HG02588 (cell line): ENCODE measurements around the gene SLC22A2.

Source experiments
- ATAC-seq: cut with Tn5 transposase; IDR thresholded peaks from one replicate; pipeline ENCODE4 v1.9.1; 2021; ENCODE audit warnings: mild to moderate bottlenecking, moderate library complexity; ENCODE audit not compliant: unreplicated experiment

Gene SLC22A2

DNA sequence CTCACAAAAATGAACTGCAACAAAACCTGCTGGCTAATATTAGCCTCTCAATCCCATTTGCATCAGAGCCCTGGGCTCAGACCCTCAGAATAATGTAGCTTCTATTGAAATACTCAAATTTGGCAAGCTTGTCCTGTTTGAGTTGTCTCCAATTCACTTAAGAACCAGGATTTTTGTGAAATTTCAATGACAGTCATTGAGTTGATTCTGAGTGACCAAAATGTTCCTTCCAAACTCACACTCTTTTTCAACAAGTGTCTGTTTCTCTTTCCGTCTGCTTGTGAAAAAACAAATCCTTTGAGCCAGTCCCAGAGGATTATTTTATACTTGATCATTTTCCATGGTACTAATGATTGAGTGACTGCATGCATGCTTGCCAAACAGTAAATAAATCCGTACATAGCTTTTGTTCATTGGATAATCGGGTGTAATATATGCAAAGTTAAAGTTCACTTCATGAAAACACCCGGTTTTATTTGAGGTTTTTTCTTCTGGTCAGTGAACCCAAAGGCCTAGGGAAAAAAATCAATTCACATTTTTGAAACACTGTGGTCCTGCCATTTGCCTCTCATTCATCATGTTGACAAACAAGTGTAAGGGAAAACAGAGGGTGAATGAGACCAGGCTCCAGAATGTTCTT lies 16.4 kb upstream of the SLC22A2 start:
- ATAC-seq, result no peak

DNA sequence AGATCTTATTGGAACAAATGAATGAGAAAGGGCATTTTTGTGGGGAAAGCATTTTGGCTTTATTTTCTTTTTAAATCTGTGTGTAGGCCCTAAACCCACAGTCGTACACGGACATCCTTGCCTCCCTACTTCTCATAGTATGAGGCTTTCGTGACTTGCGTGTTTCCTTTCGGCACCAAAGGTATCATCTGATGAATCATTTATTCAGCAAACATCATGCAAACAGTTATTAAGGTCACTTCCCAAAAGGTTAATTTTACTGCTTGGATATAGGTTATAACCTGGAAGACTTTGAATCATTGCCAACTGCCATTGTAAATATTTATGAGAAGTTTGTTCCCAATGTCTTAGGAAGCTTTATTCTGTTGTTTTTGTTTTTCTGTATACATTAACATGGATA lies 15.1 kb upstream of the SLC22A2 start:
- no peak for ATAC-seq

DNA sequence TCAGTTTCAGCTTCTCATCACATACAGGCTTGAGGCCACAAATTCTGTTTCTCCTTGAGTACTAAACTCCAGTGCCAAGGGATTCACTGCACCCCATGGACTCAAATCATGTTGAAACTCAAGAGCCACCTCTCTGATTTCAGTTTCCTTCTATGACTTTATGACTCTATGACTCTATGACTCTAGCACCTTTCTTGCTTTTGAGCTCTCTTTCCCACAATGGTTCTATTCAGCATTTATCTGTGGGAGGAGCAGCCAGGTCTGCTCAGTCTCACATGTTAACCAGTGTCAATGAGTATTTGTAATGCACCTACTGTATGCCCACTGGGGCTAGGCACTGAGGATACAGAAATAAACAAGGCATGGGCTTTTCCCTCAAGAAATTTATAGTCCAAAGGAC lies 14.6 kb upstream of the SLC22A2 start:
- ATAC-seq, result no peak

DNA sequence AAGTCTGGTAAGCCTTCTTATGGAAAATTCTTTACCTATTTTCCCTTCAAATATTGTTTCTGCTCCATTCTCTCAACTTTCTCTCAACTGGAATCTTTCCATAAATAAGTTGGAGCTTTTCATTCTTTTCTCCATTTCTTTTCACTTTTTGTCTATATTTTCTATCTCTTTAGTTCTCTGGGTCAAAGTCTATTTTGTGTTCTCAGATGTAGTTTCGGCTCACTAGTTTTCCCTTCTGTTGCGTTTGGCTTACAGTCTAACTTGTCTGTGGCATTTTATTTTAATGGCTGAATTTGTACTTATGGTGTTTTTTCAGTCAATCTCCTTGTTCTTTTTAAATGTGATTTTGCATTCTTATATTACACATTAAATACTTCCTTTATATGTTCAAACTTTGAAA lies 14.1 kb upstream of the SLC22A2 start:
- ATAC-seq, result no peak

DNA sequence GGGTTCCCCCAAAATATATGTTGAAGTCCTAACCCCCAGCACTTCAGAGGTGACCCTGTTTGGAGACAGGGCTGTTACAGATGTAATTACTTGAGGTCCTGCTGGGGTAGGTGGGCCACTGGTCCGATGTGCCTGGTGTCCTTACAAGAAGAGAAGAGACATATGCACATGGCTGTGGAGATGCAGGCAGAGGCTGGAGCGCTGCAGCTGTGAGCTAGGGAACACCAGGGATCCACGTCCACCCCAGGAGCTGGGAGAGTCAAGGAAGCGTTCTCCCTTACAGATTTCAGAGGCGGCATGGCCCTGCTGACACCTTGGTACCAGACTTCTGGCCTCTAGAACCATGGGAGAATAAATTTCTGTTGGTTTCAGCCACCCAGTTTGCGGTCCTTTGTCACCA lies 11.7 kb upstream of the SLC22A2 start:
- ATAC-seq, result no peak

DNA sequence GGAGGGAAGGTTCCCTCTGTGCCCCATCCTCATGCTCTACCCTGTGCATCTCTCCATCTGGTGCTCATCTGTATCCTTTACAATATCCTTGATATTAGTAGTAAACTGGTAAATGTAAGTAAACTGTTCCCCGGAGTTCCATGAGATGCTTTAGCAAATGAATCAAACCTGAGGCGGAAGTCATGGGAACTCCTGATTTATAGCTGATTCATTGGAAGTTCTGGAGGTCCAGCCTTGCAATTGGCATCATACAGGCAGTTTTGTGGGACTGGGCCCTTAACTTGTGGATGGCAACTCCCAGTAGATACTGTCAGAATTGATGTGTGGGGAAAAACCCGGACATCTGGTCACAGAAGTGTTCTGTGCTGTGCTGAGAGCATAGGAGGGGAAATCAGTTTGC lies 11.2 kb upstream of the SLC22A2 start:
- ATAC-seq, result no peak

DNA sequence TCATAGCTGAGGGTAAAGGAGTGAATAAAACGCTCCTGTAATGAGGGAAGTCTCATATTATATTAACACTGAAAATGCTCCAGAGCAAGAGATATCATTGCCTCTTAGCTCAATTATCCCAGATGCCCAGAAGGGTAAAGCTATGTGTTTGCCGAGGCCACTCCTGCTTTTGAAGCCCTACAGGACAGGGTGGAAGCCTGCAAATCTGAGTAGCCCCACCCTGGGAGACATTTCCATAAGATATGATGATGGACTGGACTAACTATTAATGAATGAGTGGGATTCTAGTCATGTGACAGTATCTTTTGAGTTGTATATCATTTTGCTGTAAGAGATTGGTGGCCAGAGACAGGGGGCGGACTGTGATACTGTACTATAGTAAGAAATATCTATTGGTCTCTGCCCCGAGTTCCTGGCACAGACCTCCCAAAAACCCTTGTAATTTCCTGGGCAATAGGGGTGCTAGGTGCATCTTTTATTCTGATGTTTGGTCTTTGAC lies 10.5 kb upstream of the SLC22A2 start:
- no peak for ATAC-seq

DNA sequence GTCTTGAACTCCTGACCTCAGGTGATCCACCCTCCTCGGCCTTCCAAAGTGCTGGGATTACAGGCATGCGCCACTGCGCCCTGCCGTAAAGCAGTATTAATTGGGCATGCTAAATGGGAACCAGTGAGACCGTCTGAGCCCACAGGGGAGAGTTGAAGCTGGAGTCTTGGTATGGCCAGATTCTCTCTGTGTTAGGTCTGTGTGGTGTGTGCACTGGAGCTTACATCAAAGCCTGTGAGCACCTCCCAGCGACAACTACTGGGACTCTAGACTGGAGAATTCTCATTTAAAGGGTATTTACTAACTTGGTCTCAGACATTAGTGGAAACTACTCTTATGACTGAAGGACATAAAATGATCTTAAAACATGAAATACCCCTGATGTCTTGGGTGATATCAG lies 8.5 kb upstream of the SLC22A2 start:
- no peak for ATAC-seq

DNA sequence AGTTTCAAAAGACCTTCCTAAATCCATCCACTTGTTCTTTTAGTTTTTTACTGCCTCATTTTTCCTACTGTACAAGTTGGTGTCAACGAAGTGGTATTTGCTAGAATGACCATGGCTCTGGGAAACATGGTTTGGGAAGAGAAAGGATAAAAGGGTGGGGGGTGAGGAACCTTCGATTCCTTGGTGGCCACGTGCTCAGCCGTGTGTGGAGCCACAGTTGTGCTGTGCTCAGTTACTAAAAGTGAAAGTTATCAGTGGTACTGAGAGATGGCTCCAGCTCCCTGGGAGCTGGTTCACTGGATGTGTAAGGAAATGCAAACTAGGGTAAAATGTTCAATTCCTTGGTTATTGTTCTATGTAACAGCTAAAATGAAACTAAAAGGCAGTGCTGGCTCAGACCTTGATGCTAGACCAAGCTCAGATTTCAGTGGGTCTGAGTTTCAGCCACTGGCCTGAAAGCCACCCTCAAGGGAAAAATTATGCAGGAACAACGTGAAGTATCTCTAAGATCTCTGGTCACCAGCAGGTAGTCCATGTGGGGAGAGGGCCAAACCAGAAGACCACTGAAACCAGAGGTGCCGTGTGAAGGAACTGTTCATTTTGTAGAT lies 7.4 kb upstream of the SLC22A2 start:
- peak; percentile 74 for ATAC-seq

DNA sequence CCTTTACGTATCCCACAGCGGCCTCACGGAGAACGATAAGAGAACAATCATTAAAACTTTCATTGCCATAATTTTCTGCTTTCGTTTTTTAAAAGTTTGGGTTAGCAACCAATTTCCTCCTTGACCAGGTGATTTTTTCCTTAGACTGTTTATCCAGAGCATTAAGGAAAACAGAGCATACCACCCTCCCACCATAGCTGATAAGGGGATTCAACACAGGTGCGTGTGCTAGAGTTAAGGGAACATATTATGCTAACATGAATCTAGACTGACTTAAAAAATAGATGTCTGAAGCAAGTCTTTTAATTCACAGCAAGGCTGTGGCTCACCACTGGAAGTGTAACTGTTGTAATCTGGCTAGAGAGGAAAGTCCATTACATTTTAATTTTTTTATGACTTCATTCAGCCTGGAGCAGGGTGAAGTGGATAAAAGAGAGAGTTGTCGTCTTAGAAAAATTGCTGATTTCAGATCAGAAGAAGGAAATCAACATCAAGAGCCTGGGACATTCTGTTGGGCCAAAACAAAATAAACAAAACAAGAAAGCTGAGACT lies 5.5 kb upstream of the SLC22A2 start:
- ATAC-seq, result no peak

DNA sequence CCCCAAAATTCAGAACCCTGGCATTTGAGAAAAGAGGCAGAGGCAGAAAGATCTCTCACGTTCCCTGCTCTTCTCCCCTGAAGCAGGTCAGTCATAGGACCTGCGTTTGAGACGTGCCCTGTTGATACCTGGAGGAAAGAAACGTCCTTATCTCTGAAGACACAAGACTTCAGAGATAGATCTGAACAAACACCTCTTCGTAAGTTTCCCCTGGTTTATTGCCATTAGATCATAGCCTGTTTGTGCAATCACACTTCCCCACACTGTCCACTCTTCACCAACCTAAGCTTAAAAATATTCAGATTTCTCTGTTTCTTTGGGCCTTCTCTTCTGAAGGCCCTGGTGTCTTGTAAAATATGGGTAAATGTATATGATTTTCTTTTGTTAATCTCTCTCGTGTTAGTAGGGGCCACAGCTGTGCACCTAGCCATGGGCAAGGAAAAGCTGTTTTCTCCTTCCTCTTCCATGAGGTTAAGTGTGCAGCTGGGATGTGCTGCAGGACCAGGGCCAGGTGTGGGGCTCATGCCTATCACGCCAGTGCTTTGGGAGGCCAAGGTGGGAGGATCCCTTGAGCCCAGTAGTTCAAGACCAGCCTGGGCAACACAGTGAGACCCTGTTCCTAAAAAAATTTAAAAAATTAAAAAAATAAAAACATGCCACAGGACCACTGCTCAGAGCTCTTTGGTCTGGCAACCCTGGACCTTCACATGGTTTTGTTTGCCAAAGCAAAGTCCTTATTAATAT lies 4.7 kb upstream of the SLC22A2 start:
- ATAC-seq, result no peak

DNA sequence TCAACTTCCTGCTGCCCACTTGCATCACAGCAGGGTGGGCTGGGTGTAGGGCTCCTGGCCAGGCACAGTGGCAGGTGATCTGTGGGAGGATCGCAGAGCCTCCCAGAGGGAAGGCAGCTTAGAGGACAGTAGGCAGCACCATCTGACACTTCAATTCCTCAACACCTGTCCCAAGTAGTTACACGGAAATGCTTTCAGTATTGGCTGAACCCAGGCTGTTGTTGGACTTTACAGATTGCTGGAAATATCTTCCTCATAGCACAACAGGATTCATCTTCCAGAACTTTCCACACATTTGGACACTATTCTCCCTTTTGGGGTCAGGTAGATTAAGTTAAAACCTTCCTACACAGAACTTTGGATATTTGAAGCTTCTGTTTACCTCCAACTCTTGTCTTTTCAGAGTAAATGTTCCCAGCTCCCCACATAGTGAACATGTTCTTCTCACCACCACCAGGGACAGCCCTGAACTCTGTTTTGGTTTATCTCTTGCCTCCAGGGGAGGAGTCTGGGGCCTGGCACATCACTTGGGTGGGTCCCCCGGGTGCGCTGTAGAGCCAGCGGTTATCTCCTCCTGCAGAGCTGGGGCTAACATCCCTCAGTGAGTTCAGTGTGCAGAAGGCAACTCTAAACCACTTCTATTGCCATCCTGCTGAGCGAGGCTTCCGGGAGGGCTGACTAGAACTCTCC lies 3.5 kb upstream of the SLC22A2 start:
- no peak for ATAC-seq

DNA sequence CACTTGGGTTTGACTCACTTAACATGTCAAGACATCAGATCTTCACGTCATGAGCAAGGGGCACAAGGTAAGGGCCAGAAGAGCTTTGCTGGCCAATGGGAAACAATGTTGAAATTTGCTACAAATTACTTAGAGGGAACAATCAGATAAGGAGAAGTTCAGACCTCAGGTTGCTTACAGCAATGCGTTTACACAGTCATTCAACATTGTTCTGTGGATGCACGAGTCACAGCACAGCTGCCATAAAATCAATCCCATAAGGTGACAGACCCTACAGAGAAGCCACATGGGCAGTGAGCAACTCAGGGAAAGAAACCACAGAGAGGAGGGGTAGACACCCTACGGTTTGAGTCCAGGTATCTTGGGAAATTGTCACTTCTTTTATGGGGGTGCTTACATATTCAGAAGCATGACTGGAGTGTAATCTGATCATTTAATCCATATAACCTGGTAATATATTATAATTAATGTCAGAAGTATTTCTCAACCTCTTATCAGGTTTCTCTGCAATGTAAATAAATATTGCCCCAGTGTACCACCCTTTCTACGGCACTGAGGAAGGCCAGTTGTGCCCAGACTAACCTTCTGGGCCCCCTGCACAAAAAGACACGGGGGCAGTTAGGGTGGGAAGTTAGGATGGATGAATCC lies 2.3 kb upstream of the SLC22A2 start:
- ATAC-seq, result peak; percentile 14

DNA sequence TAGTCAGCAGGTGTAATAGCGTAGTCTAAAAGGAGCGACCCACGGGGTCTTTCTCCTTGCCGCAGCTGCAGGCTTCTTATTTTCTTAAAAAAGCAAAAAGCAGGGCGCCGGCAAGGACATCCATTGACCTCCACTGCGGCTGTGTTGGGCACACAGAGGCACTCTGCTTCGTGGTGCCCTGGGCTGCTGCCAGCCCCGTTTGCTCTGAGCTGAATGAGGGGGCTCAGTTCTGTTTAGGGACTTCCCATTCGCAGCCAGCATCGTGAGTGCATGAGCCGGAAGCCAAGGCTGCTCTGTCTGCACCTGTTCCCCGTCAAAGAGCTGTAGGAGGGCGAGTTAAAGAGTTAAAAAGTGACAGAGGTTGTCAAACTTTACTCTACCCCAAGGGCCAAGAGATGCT lies 1.7 kb upstream of the SLC22A2 start:
- ATAC-seq, result peak; percentile 54

DNA sequence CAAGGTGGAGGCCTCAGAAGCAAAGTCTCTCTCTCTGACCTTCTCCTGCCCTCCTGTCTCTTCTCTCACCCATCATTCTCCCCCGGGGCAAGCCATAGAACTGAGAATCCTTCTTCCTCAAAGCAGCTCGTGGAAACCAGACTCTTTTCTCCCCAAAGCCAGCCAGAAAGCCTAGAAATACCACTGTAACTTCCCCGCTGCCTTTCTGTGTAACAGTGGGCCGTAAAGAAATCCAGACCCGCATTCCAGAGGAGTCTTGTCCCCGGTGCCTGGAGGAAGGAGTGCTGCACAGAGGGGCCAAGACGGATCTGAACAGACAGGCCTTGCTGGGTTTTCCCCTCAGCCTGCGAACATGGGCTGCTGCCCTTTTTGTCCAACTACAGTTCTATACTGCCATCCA lies 977 bp upstream of the SLC22A2 start:
- no peak for ATAC-seq

DNA sequence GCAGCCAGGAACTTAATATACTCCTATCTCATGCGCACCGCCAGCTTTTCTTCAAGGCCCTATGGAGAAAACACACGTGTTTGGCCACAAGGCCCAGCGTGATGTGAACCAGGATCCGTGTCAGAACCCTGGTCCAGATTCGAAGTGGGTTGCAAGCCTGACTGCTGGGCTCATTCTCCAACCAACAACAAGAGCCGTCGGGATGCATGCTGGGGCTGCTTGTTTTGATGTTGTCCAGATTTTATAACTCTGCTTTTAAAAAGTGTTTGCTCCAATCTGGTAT lies 463 bp upstream of the SLC22A2 start:
- no peak for ATAC-seq

DNA sequence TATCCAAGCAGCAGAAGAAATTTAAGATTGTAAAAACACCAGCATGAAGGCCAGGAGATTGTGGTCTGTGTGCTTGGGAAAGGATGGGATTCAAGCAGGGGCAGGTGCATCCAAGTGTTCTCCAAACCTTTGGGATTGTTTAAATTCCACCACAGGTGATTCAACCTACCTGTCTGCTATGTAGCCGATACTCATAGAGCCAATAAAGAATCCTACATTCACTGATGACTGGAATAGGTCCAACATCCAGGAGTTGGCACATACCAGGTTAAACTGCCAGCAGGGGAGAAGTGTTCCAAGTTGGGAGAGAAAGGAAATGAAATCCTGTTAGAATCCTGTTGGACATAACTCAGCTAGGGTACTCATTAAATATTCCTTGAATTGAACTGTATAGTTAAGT lies 2.2 kb downstream of the SLC22A2 start:
- ATAC-seq, result no peak

DNA sequence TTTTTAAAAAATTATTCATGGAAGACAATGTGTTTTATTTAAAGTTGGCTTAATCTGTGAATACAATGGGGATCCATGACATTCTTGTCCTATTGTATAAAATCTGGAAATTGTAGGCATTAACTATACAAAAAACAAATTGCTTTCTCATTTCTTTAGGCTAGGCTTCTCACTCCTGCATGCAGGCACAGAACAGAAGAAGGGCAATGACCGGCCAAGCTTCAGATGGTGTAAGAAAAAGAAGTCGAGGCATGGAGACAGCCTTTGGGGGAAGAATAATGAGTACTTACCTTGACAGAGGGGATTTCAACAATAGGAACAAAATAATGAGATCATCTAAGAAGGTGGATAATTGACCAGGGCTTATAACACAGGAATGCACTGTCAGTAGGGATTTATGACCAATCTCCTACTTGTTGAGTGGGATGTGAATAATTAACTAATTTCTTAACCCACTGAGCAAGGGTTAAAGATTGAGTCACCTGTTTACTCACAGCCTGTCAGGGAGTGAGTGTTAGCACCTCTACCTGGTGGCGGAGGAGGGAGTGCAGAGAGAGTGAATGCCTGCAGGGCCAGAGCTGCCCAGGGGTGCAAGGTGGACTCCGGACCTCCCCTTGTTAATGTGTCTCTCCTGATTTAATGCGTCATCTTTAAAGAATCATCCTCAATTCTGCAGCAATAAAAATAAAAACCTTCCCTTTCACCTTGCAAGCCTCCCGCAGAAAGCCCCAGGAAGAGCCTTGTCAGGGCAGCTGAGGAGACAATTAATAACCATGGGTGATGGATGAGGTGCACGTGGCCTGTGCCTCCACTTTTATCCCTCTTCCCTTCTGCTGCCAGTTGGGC lies 3.9 kb downstream of the SLC22A2 start:
- ATAC-seq, result no peak

DNA sequence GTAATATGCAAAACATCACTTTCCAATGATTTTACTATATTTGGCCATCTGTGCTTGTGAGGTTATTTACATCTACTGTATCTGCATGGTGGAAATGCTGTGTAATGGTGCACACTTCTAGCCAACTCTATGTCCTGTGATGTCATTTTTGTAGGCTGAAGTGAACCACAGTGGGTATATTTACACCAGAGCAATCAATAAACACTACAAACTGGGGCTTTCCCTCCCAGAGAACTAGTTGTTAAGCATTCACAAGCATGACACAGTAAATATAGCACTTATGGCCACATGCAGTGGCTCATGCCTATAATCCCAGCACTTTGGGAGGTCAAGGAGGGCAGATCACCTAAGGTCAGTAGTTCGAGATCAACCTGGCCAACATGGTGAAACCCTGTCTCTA lies 4.9 kb downstream of the SLC22A2 start:
- ATAC-seq, result peak; percentile 61

DNA sequence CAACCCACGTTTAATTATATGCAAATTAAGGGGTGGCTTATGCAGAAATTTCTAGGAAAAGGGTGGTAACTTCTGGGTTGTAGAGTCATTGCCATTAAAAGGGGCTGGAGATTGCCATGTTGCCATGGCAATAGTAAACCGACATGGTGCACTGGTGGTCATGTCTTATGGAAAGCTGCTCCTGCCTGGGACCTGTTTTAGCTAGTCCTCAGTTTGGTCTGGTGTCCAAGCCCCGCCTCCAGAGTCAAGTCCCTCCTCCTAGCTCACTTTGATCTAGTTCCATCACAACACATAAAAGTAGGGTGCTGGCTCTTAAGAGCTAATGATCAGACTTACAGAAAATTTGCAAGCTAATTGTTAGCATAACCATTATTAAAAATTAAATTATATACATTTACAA lies 5.3 kb downstream of the SLC22A2 start:
- no peak for ATAC-seq
